Measurements from ENCODE around the gene SV2A.
A peak's percentile ranks its signal among the peaks of the same experiment; 100 is the strongest.
"Not testable (repeated sequence)": the region's sequence is repeated elsewhere in the genome, so short reads cannot be mapped to it uniquely, and the experiment has no call there.

SV2A gene

GRCh38 chr1:149887456-149888246, 30.0 kb downstream of the SV2A start:
- DNase-seq (ENCODE audit: low read depth in 3 of 3) = peak; percentile 40 to 69 (median 58)

GRCh38 chr1:149887196-149887455, 30.5 kb downstream of the SV2A start:
- not testable (repeated sequence) for DNase-seq (ENCODE audit: low read depth in 3 of 3)

GRCh38 chr1:149886396-149887195, 31.0 kb downstream of the SV2A start:
- DNase-seq (ENCODE audit: low read depth in 3 of 3) = peak; percentile 60 to 80 (median 70)

- not testable (repeated sequence) for DNase-seq (ENCODE audit: low read depth in 3 of 3)
These were observed 31.6 kb downstream of the SV2A start for GRCh38 chr1:149886121-149886395.

GRCh38 chr1:149885339-149886120, 32.1 kb downstream of the SV2A start:
- DNase-seq (ENCODE audit: low read depth in 3 of 3) = peak; percentile 57 to 77 (median 57)

- peak in 1 of 3 donors; percentile 6 for DNase-seq (ENCODE audit: low read depth in 3 of 3)
These were observed 33.0 kb downstream of the SV2A start for GRCh38 chr1:149884433-149885338.

- no peak for DNase-seq (ENCODE audit: low read depth in 3 of 3)
These were observed 33.9 kb downstream of the SV2A start for GRCh38 chr1:149883598-149884247.

GRCh38 chr1:149881876-149882275, 35.8 kb downstream of the SV2A start:
- no peak for DNase-seq (ENCODE audit: low read depth in 3 of 3)

- no peak for DNase-seq (ENCODE audit: low read depth in 3 of 3)
These were observed 38.1 kb downstream of the SV2A start for GRCh38 chr1:149879556-149879955.

GRCh38 chr1:149877211-149877946, 40.3 kb downstream of the SV2A start:
- DNase-seq (ENCODE audit: low read depth in 3 of 3) = no peak

GRCh38 chr1:149873060-149873459, 44.6 kb downstream of the SV2A start:
- DNase-seq (ENCODE audit: low read depth in 3 of 3) = not testable (repeated sequence)

GRCh38 chr1:149866887-149867286, 50.8 kb downstream of the SV2A start:
- DNase-seq (ENCODE audit: low read depth in 3 of 3) = not testable (repeated sequence)

GRCh38 chr1:149861497-149862054, 56.1 kb downstream of the SV2A start:
- not testable (repeated sequence) for DNase-seq (ENCODE audit: low read depth in 3 of 3)

- not testable (repeated sequence) for DNase-seq (ENCODE audit: low read depth in 3 of 3)
These were observed 56.8 kb downstream of the SV2A start for GRCh38 chr1:149860684-149861496.

- not testable (repeated sequence) for DNase-seq (ENCODE audit: low read depth in 3 of 3)
These were observed 57.4 kb downstream of the SV2A start for GRCh38 chr1:149860271-149860670.

Data from stimulated activated CD4-positive, alpha-beta T cell treated with anti-CD3 and anti-CD28 coated beads, TNF-alpha, amount 100 ng/mL, for 48 hours (primary cell).